HG02938 (cell line): Measurements from ENCODE around the gene BEST2.

ENCODE experiments used
- ATAC-seq: cut with Tn5 transposase; IDR thresholded peaks from one replicate; pipeline ENCODE4 v1.9.1; 2021; ENCODE audit warnings: mild to moderate bottlenecking, moderate library complexity; ENCODE audit not compliant: unreplicated experiment

BEST2 gene

GRCh38 chr19:12785431-12786031 is 33.9 kb downstream of the BEST2 start:
- ATAC-seq, result no peak

GRCh38 chr19:12786141-12786870 is 34.7 kb downstream of the BEST2 start:
- no peak for ATAC-seq

- ATAC-seq, result no peak
These were observed 35.4 kb downstream of the BEST2 start for GRCh38 chr19:12786952-12787351.

- ATAC-seq, result no peak
These were observed 35.9 kb downstream of the BEST2 start for GRCh38 chr19:12787458-12787857.

- no peak for ATAC-seq
These were observed 36.6 kb downstream of the BEST2 start for GRCh38 chr19:12788042-12788681.

- ATAC-seq, result no peak
These were observed 37.1 kb downstream of the BEST2 start for GRCh38 chr19:12788682-12789097.

GRCh38 chr19:12789098-12789903 is 37.7 kb downstream of the BEST2 start:
- no peak for ATAC-seq

GRCh38 chr19:12789904-12790619 is 38.5 kb downstream of the BEST2 start:
- ATAC-seq, result peak; percentile 29

GRCh38 chr19:12790628-12791344 is 39.2 kb downstream of the BEST2 start:
- no peak for ATAC-seq

GRCh38 chr19:12791345-12792050 is 39.9 kb downstream of the BEST2 start, which contains the start of gene JUNB:
Gene JUNB, plus strand, starts transcription at chr19:12791486. Its CDS starts 286 bp downstream, at chr19:12791772.
- ATAC-seq, result peak; percentile 32

GRCh38 chr19:12792051-12792852 is 40.7 kb downstream of the BEST2 start:
- no peak for ATAC-seq

- no peak for ATAC-seq
These were observed 41.3 kb downstream of the BEST2 start for GRCh38 chr19:12792853-12793289.

- peak; percentile 25 for ATAC-seq
These were observed 42.0 kb downstream of the BEST2 start for GRCh38 chr19:12793290-12794195.

GRCh38 chr19:12794196-12794941 is 42.8 kb downstream of the BEST2 start:
- ATAC-seq, result no peak

GRCh38 chr19:12794971-12795381 is 43.4 kb downstream of the BEST2 start:
- no peak for ATAC-seq
